NB4 (cell line): ENCODE data around the gene RBM19.
"Not testable (repeated sequence)": the region's sequence is repeated elsewhere in the genome, so short reads cannot be mapped to it uniquely, and the experiment has no call there.

Experiments
- DNase-seq: peaks from one replicate; pipeline ENCODE4 v3.0.0; 2010; ENCODE audit warnings: low read depth
- H3K4me3 ChIP-seq: one replicate; pipeline ENCODE4 v1.5.1; 2011; ENCODE audit warnings: mild to moderate bottlenecking, low read depth, low read length, moderate library complexity
- CTCF ChIP-seq: IDR thresholded peaks from one replicate; pipeline ENCODE4 v1.5.1; 2012; ENCODE audit warnings: low read depth, low read length
- MYC ChIP-seq: IDR thresholded peaks from 2 replicates; pipeline ENCODE4 v1.6.1; 2011; ENCODE audit warnings: low read depth, low read length
- POLR2A ChIP-seq: IDR thresholded peaks from 2 replicates; pipeline ENCODE4 v1.6.1; 2011; ENCODE audit warnings: mild to moderate bottlenecking; ENCODE audit not compliant: insufficient read length; ENCODE audit errors: extremely low read depth
- TF ChIP-seq, protein P1 (sequence below): IDR thresholded peaks from 2 replicates; pipeline ENCODE4 v1.6.1; 2011; ENCODE audit warnings: low read depth, low read length

The RBM19 gene

DNA sequence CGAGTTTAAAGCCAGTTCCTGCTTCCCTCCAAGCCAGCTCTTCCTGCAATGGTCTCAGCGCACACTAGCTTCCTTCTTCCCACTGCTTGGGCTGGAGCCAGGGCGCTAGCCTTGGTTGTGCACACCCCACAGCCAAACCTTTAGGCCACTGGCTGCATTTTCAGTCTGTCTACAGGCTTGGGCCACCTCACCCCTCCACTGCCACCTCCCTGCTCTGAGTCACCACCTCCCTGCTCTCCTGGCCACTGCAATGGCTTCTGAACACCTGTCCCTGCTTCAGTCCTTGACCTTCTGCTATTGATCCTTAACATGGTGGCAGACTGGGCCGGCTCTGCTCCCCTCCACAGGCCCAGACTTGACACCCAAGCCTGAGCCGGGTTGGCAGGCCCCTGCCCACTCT lies 151.1 kb downstream of the RBM19 start:
- DNase-seq: no peak
- TF ChIP-seq, protein P1, sequence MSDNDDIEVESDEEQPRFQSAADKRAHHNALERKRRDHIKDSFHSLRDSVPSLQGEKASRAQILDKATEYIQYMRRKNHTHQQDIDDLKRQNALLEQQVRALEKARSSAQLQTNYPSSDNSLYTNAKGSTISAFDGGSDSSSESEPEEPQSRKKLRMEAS: no peak
- TF ChIP-seq MYC (no peak), CTCF (no peak), POLR2A (no peak)
- H3K4me3 ChIP-seq: no peak overlapping the region

DNA sequence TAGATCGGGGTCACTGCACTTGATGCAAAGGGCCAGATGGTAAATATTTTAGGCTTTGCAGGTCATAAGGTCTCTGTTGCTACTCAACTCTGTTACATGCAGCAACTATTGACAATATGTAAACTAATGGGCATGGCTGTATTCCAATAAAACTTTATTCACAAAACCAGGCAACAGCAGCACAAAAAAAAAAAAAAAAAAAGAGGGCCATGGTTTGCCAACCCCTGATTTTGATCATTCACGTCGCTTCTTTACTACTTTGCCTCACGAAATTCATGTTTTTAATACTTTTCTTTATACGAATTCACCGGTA lies 152.9 kb downstream of the RBM19 start:
- DNase-seq: no peak
- TF ChIP-seq POLR2A (no peak), MYC (no peak), CTCF (no peak)
- TF ChIP-seq, protein P1: no peak

DNA sequence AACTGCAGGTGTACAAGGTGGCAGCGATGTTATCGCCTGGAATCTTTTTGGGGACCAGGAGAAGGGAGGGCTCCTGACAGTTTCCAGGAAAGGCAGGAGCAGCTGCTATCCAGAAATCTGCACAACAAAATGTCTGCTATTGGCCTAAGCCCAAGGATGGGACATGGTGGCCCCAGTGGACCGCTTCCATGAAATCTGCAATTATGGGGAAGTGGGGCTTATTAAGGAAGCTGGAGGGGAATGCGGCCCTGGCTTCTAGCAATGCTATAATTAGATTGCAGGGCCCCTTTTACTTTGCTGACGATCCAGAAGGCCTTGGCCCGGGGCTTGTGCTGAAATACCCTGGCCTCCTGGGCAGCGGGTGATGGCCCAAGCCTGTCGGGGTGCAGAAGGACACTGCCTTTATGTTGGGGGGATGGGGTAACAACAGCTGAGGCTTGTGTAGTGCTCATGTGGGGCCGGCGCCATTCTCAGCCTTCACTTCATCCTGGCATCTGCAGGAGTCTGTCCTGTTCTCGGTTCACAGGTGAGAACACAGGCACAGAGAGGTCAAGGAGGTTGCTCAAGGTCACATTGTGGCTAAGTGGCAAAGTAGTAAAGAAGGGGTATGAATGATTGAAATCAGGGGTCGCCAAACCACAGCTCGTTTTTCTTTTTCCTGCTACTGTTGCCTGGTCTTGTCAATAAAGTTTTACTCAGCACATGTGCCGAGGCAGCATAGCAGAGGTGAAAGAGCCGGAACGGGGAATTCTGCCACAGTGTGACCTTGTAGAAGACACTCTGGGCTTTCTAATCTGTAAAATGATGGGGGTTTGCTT lies 153.5 kb downstream of the RBM19 start:
- H3K4me3 ChIP-seq: no peak overlapping the region
- DNase-seq: no peak
- TF ChIP-seq POLR2A (no peak), MYC (no peak), CTCF (no peak)
- TF ChIP-seq, protein P1: no peak

More for the DNA sequence above, 152.9 kb downstream of the RBM19 start:
- H3K4me3 ChIP-seq: no peak overlapping the region

DNA sequence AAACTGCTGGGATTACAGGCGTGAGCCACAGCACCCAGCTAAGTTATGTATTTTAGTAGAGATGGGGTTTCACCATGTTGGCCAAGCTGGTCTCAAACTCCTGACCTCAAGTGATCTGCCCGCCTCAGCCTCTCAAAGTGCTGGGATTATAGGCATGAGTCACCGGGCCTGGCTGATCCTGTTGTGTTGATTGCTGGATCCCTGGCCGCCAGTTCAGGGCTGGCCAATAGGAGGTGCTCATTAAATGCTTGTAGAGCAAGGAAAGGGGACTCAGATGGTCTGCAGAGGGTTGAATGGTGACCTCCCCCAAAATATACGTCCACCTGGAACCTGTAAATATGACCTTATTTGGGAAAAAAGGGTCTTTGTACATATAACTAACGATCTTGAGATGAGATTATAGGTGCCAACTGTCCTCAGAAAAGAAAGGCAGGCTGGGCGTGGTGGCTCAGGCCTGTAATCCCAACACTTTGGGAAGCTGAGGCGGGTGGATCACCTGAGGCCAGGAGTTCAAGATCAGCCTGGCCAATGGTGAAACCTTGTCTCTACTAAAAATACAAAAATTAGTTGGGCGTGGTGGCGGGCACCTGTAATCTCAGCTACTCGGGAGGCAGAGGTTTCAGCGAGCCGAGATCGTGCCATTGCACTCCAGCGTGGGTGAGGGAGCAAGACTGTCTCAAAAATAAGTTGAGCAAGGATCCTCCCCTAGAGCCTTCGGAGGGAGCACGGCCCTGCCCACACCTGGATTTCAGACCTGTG lies 156.5 kb downstream of the RBM19 start:
- DNase-seq: peak; percentile 34
- H3K4me3 ChIP-seq: not testable (repeated sequence)

- no peak for DNase-seq
- TF ChIP-seq MYC: no peak
- TF ChIP-seq, protein P1: no peak
- no peak overlapping the region for H3K4me3 ChIP-seq
Measured at GRCh38 chr12:113808095-113808951, 157.8 kb downstream of the RBM19 start.

DNA sequence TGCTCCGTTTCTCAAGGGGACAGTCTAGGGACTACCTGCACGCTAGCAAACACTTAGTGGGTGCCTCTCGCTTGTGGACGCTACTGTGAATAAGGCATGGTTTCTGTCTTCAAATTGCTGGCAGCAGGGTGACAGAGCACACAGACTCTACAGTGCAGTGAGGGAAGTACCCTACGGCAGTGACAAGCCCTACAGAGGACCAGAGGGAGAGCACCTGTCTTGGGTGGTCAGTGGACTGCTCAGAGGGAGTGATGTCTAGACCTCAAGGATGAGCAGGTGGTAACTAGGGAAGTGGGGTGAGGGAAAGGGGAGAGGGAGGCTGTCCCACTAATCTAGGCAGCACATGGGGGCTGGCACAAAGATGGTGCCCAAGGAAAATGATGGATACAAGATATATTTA lies 160.5 kb downstream of the RBM19 start:
- no peak for DNase-seq

More for the DNA sequence above, 160.5 kb downstream of the RBM19 start:
- H3K4me3 ChIP-seq: no peak overlapping the region
- TF ChIP-seq POLR2A: no peak
- no peak for TF ChIP-seq MYC
- TF ChIP-seq, protein P1: no peak
- no peak for TF ChIP-seq CTCF
